Measurements from ENCODE around the gene CHFR.

- TF ChIP-seq CTCF (IDR thresholded peaks at IDR 0.05; ENCODE audit: low read length) (no peak), EZH2 (IDR thresholded peaks at IDR 0.05; ENCODE audit: borderline replicate concordance, low read length) (no peak)
Observed at GRCh38 chr12:132904718-132905328, 17.4 kb upstream of the CHFR start.
